Tongue (tissue), 2 donors: ENCODE data around the gene TRIM62. TPM values are rescaled to one million over a fixed set of nuclear protein-coding genes. Genes with fewer than 3 reads are reported as not detected.

Source experiments
- DNase-seq: peaks from one replicate; pipeline ENCODE4 v3.0.0-alpha.2; 2015
- total RNA-seq: library from RNA; depleted of rRNA; stranded (reverse); fragments of >200 nt; gene quantifications from one replicate; pipeline ENCODE4 v1.2.3, GENCODE V29; 2014

Gene TRIM62
- total RNA-seq, 1 donor from 2014 or later: 4.4 TPM

GRCh38 chr1:33098371-33098770 is 83.5 kb downstream of the TRIM62 start:
- DNase-seq: no peak

DNA sequence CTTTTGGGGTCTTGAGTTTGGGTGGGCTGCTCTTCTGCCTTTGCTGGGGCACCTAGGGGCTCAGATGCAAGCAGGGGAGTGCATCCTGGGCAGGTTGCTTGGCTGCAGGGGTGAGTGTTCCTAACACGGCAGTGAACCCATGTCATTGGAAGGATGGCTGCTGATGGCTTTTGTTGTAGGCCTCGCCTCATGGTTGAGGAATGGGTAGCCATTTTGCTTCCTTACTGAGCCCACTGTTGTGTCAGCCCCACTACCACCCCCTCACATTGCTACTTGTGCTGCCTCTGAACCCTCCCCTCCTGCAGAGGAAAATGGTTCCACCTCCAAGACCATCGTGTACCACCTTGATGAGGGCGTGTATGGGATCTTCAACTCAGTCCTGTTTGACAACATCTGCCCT is 84.1 kb downstream of the TRIM62 start:
- no peak for DNase-seq

- DNase-seq: no peak
These were observed 84.7 kb downstream of the TRIM62 start for GRCh38 chr1:33097137-33097611.

DNA sequence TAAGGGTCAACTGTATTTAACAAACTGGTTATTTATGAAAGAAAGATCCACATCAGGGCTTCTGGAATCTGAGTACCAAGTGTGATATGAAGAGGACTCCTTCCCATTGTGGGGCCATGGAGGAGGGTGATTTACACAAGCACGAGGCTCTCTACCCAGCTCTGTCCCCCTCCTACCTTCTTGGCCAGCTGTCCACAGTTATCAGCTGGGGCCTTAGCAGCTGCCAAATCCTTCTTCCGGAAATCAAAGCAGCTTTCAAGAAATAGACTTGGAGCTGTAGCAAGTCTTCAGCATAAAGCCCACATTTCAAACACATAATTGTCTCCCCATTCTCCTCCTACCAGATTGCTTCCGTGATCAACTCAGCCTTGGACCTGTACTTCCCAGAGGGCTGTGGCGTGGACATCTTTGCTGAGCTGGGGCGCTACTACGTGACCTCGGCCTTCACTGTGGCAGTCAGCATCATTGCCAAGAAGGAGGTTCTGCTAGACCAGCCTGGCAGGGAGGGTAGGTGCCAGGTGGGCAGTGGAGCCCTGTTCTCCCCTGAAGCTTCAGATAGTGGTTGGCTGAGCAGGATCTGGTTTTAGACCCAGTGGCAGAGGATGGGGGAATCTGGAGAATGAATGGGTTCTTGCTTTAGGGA is 85.4 kb downstream of the TRIM62 start:
- peak; percentile 82 for DNase-seq

Other genes with a start within 250 kb of the TRIM62 start
- gene RNF19B, start 217.2 kb downstream of the TRIM62 start, total RNA-seq: 9.9 TPM
- 109 TPM for gene AK2, start 145.2 kb downstream of the TRIM62 start, total RNA-seq
- 3.8 TPM for gene AZIN2, start 100.9 kb downstream of the TRIM62 start, total RNA-seq
- 11.4 TPM for gene ZNF362, start 74.4 kb upstream of the TRIM62 start, total RNA-seq
- not detected for gene A3GALT2, start 139.1 kb upstream of the TRIM62 start, total RNA-seq
- gene PHC2, start 249.1 kb upstream of the TRIM62 start, total RNA-seq: 75.1 TPM